Measurements from ENCODE around the gene DDR1. TPM values are rescaled to one million over a fixed set of nuclear protein-coding genes. Genes with fewer than 3 reads are reported as not detected.

DDR1 gene
- total RNA-seq, 1 experiment from 2014 or later = 230 TPM

DNA sequence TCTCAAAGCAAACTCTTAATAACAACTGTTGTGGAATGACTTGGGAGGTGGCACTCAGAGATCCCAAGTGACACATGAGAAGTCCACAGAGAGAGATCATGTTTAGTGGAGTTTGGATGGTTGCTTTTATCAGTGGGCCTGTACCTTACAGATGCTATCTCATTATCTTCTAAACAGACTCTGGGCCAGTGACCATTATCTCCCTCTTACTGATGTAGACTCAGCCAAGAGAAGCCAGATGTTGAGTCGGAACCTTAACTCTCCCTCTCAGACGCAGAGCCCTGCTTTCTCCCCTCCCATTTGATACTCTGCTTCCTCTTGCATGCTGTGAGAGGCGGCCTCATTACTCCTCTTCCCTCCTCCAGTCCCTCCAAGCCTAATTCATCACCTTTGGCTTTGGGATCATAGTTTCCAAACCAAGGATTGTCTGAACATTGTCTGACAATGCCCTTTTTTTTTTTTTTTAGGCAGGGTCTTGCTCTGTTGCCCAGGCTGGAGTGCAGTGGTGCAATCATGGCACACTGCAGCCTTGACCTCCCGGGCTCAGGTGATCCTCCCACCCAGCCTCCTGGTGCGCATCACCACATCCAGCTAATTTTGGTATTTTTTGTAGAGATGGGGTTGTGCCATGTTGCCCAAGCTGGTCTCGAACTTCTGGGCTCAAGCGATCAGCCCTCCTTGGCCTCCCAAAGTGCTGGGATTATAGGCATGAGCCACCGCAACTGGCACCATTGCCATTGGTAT is 4.5 kb upstream of the DDR1 start:
- peaks cover 4% of the 10 kb centered on the region for H3K36me3 Mint-ChIP-seq
- H3K4me1 Mint-ChIP-seq = peaks cover 71% of the 10 kb centered on the region
- ChIA-PET POLR2A (interaction anchor here (0.8 to 3.3 kb wide), 7 partner anchors 27 to 191 kb away, joined by 3 to 25 read pairs (median 5); partner anchors contain the start of gene VARS2), CTCF (interaction anchor here (0.6 to 13.3 kb wide), 17 partner anchors 10 to 398 kb away, joined by 3 to 164 read pairs (median 5); partner anchors contain the start of gene VARS2)
- DNase-seq (ENCODE audit: low spot score) (peak; percentile 7), ATAC-seq (no peak)
- H3K27me3 Mint-ChIP-seq (ENCODE audit: low read depth) = no peaks in the 10 kb centered on the region
- H3K9me3 Mint-ChIP-seq = peaks cover 5% of the 10 kb centered on the region
- TF ChIP-seq, protein P1, sequence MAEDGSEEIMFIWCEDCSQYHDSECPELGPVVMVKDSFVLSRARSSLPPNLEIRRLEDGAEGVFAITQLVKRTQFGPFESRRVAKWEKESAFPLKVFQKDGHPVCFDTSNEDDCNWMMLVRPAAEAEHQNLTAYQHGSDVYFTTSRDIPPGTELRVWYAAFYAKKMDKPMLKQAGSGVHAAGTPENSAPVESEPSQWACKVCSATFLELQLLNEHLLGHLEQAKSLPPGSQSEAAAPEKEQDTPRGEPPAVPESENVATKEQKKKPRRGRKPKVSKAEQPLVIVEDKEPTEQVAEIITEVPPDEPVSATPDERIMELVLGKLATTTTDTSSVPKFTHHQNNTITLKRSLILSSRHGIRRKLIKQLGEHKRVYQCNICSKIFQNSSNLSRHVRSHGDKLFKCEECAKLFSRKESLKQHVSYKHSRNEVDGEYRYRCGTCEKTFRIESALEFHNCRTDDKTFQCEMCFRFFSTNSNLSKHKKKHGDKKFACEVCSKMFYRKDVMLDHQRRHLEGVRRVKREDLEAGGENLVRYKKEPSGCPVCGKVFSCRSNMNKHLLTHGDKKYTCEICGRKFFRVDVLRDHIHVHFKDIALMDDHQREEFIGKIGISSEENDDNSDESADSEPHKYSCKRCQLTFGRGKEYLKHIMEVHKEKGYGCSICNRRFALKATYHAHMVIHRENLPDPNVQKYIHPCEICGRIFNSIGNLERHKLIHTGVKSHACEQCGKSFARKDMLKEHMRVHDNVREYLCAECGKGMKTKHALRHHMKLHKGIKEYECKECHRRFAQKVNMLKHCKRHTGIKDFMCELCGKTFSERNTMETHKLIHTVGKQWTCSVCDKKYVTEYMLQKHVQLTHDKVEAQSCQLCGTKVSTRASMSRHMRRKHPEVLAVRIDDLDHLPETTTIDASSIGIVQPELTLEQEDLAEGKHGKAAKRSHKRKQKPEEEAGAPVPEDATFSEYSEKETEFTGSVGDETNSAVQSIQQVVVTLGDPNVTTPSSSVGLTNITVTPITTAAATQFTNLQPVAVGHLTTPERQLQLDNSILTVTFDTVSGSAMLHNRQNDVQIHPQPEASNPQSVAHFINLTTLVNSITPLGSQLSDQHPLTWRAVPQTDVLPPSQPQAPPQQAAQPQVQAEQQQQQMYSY (CRISPR knock-in tag; IDR thresholded peaks at IDR 0.05) = no peak
- TF ChIP-seq SP1 (CRISPR knock-in tag; conservative IDR thresholded peaks at IDR 0.05) (0 out of 2 replicates have a peak, but pooled peaks have one; percentile 12), ETV6 (CRISPR knock-in tag; IDR thresholded peaks at IDR 0.05) (no peak), ZNF121 (CRISPR knock-in tag; IDR thresholded peaks at IDR 0.05) (peak; percentile 98), ZNF512 (CRISPR knock-in tag; IDR thresholded peaks at IDR 0.05; ENCODE audit: borderline replicate concordance) (no peak), ELF4 (CRISPR knock-in tag; IDR thresholded peaks at IDR 0.05; ENCODE audit: low read depth) (no peak), FOXP1 (CRISPR knock-in tag; IDR thresholded peaks at IDR 0.05; ENCODE audit: borderline replicate concordance) (no peak), ZNF532 (CRISPR knock-in tag; IDR thresholded peaks at IDR 0.05; ENCODE audit: borderline replicate concordance) (0 out of 2 replicates have a peak, but pooled peaks have one; percentile 13)
- TF ChIP-seq, protein P2, sequence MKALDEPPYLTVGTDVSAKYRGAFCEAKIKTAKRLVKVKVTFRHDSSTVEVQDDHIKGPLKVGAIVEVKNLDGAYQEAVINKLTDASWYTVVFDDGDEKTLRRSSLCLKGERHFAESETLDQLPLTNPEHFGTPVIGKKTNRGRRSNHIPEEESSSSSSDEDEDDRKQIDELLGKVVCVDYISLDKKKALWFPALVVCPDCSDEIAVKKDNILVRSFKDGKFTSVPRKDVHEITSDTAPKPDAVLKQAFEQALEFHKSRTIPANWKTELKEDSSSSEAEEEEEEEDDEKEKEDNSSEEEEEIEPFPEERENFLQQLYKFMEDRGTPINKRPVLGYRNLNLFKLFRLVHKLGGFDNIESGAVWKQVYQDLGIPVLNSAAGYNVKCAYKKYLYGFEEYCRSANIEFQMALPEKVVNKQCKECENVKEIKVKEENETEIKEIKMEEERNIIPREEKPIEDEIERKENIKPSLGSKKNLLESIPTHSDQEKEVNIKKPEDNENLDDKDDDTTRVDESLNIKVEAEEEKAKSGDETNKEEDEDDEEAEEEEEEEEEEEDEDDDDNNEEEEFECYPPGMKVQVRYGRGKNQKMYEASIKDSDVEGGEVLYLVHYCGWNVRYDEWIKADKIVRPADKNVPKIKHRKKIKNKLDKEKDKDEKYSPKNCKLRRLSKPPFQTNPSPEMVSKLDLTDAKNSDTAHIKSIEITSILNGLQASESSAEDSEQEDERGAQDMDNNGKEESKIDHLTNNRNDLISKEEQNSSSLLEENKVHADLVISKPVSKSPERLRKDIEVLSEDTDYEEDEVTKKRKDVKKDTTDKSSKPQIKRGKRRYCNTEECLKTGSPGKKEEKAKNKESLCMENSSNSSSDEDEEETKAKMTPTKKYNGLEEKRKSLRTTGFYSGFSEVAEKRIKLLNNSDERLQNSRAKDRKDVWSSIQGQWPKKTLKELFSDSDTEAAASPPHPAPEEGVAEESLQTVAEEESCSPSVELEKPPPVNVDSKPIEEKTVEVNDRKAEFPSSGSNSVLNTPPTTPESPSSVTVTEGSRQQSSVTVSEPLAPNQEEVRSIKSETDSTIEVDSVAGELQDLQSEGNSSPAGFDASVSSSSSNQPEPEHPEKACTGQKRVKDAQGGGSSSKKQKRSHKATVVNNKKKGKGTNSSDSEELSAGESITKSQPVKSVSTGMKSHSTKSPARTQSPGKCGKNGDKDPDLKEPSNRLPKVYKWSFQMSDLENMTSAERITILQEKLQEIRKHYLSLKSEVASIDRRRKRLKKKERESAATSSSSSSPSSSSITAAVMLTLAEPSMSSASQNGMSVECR (CRISPR knock-in tag; IDR thresholded peaks at IDR 0.05; ENCODE audit: borderline replicate concordance) = no peak
- TF ChIP-seq, protein P3, sequence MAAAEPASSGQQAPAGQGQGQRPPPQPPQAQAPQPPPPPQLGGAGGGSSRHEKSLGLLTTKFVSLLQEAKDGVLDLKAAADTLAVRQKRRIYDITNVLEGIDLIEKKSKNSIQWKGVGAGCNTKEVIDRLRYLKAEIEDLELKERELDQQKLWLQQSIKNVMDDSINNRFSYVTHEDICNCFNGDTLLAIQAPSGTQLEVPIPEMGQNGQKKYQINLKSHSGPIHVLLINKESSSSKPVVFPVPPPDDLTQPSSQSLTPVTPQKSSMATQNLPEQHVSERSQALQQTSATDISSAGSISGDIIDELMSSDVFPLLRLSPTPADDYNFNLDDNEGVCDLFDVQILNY (CRISPR knock-in tag; IDR thresholded peaks at IDR 0.05) = no peak
- peak overlapping the region; percentile 88 for H3K27ac Mint-ChIP-seq
- H3K4me3 Mint-ChIP-seq = peak overlapping the region; percentile 93; the same call in 1 of the 2 replicates
